Muscle of back (tissue), 11 donors: ENCODE data around the gene GLDC. TPM values are rescaled to one million over a fixed set of nuclear protein-coding genes. Genes with fewer than 3 reads are reported as not detected.
"Not testable (repeated sequence)": the region's sequence is repeated elsewhere in the genome, so short reads cannot be mapped to it uniquely, and the experiment has no call there.

Source experiments
- DNase-seq, 3 donors: peaks; one replicate each; pipeline versions ENCODE4 v3.0.0 to v3.0.0-alpha.2; 2013
- polyA plus RNA-seq, 10 donors: library from polyadenylated mRNA; unstranded; fragments of 120-200 nt; gene quantifications; one replicate each; pipeline ENCODE4 v1.2.1, GENCODE V29; 2013; ENCODE audit not compliant: insufficient read length in 10 of 10

The GLDC gene
- polyA plus RNA-seq, 10 donors = 0.24 to 1.7 (median 0.71) TPM

DNA sequence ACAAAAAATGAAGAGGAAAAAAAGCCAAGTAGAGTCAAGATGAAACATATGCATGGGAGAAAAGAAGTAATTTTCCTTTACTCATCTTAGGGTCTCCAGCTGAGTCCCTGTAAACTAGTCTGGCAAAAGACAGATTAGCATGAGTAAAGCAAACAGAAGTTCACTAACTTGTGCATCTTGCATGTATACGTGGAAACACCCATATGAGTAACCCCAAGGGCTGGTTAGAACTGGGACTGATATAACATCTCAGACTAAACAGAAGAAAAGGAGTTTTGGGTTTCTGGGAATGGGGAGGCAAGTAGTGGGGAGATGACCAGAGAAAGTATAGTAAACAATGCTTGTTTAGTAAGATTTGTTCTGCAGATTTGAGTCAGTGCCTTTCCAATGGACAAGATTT is 20.1 kb upstream of the GLDC start:
- no peak for DNase-seq

DNA sequence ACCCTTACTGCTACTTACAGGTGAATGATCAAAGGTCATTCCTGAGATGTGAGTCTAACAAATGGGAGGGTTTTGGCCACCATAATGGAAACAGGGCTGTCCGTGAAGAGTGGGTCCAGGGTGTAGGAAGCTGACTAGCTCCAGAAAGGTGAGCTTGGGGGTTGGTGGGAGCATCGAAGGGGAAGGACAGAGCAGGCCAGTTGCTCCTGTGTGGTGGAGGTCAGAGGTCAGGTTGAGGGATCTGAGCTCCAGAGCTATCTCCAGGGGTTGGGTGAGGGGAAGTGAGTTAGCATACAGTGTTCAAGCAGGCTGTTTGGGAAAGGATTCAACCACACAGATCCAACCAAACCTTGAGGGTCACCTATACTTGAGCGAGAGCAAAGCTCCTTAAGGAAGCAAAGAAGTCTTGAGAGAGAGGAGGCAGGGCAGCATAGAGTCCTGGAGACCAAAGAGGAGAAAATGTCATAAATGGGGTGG is 18.7 kb upstream of the GLDC start:
- DNase-seq = no peak

DNA sequence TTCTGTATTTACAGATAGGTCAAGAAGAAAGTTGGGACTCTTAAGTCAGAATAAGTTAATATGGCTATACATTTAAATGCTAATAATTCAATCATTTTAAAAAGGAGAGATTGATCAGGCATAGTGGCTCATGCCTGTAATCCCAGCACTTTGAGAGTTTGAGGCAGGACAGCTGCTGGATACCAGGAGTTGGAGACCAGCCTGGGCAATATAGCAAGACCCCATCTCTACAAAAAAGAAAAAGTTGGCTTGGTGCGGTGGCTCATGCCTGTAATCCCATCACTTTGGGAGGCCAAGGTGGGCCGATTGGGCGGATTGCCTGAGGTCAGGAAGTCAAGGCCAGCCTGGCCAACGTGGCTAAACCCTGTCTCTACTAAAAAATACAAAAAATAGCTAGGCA is 15.0 kb upstream of the GLDC start:
- no peak for DNase-seq

DNA sequence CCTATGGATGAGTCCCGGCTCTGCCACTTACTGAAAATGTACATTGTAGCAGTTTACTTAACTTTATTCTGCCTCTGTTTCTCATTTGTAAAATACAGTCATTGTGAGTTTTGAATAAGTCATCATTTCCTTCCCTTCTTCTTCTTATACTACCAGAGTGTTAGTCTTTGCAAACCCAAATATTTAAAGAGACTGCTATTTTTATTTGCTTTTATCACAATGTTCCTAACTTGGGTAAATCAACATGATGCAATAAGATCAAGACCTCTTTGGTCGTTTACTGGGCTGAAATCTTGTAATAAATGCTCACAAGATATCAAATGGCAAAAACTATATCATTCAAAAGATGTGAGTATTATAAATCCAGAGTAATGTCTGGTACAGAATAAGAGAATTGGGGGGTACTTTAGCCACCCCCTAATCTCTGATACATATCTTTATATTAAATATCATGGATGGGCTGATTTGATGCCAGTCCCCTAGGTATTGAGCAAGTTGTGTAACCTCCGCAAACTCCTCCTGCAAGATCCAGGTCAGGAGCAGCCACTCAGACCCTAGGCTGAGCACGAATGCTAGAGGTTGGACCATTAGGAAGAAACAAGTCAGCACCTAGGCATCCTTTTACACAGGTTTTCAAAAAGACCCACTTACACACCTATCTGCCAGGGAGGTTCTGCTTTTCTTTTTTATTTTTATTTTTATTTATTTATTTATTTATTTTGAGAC is 13.3 kb upstream of the GLDC start:
- DNase-seq = no peak

DNA sequence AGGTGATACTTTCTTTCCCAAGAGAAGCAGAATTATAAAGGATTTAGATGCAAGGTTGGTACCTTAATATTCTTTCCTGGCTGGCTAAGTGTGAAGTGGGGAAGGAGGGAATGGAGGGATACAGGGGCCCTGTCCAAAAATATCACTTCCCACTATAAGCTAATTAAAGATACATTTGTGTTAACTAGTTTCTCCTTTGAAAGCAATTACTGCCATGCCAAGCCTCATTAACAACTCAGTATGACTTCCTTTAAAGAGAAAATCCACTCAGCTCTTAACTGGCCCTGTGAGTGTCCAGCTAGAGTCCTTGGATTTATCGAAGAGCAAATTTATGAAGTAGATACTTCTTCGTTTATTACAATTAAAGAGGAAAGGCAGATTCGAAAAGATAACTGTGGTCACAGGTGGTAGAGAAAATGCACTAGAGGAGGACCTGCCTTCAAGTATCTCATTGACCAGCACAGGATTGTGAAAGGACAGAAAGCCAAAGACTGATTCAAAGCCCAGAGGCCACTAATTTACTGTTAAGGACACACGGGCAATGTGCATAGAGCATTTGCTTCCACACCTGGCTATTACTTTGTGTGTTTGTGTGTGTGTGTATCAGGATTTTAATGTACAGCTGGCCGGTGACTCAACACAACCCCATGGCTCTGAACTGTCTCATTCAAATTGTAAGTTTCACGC is 11.2 kb upstream of the GLDC start:
- DNase-seq = no peak

DNA sequence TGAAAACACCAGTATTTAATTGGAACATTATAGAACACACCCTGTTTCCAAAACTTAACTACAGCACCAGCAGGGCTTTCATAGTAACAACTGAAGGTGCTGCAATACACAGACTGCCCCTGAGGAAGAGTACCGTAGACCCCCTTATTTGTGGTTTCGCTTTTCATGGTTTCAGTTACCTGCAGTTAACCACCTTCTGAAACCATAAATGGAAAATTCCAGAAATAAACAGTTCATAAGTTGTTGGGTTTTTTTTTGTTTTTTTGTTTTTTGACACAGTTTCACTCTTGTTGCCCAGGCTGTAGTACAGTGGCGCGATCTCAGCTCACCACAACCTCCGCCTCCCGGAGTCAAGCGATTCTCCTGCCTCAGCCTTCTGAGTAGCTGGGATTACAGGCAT is 9.5 kb upstream of the GLDC start:
- DNase-seq = no peak

DNA sequence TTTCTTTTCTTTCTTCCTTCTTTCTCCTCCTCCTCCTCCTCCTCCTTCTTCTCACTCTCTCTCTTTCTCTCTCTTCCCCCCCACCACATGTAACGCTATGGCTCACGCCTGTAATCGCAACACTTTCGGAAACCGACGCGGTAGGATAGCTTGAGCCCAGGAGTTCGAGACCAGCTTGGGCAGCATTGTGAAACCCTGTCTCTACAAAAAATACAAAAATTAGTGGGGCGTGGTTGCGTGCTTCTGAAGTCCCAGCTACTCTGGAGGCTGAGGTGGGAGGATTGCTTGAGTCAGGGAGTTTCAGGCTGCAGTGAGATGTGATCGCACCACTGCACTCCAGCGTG is 736 bp upstream of the GLDC start:
- DNase-seq = peak in 1 of 3 donors; percentile 4

DNA sequence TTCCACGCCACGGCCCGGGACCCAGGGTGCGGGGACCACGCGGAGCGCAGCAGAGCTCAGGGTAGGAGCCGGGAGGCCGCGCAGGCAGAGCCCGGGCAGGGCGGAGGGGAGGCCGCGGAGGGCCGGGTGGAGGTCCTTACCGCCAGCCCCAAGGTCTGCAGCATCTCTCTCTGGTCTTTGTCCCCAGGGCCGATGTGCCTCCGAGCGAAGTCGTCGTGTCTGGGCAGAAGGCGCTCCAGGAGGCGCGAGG is 499 bp downstream of the GLDC start:
- peak in 1 of 3 donors; percentile 36 for DNase-seq

DNA sequence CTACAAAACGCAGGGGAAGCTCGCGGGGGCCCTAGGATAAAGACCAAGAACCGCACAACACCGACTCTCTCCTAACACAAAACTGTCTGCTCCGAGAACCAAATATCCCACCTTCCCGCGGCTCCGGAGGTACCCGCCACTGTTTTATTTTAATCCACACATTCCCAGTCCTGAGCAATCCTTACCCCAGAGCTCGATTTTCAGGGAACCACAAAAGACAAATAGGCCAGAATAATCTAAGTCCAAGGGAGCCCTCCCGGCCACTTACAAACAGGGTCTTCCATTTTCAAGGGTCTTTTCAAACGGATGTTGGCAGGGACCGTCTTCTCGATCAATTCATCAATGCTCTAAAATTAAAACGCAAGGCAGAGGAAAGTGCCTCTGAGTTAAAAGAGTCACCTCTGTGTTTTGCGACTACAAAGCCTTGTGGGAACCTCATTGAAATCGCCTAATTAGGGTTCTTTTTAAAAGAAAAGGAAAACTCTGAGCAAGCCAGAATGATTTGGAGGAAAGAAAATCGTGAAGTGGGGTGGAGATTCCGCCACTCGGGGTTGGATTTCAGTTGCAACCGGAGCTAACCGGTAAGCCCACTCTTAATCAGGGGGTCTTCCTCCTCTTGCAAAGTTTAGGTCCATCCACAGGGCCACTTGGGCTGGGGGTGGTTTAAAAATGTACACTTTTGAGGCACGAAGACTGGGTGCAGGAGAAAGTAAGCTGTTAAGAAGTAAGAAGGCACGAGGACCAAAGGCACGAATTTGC is 1.0 kb downstream of the GLDC start:
- DNase-seq = peak in 1 of 3 donors; percentile 4

DNA sequence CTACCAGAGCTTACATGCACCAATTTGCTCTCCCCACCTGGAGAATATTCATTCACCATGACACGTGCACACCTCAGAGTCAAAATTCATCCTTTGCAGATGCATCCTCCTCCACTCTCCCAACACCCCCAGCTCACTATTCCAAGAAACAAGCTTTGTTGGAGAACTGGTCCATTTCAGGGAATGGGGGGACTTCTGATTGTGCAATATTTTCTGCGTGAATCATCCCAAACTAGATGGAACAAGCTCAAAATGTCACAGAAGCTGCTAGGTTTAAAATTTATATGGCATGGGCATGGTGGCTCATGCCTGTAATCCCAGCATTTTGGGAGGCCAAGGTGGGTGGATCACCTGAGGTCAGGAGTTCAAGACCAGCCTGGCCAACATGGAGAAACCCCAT is 3.6 kb downstream of the GLDC start:
- no peak for DNase-seq

DNA sequence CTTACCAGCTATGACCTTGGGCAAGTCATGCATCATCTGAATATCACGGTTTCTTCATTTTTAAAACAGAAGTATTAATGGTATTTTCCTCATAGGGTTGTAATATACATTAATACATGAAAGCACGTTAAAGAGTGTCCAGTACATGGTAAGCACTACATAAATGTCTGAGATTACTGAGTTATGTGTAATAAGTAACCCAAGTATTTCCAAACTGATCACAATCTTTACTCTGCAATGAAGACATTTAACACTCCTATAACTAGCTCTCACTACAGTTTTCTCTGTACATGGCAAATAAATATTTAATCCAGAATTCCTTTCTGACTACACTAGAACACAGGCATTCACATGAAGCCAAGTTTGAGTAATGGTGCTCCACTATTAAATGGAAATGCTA is 4.0 kb downstream of the GLDC start:
- no peak for DNase-seq

DNA sequence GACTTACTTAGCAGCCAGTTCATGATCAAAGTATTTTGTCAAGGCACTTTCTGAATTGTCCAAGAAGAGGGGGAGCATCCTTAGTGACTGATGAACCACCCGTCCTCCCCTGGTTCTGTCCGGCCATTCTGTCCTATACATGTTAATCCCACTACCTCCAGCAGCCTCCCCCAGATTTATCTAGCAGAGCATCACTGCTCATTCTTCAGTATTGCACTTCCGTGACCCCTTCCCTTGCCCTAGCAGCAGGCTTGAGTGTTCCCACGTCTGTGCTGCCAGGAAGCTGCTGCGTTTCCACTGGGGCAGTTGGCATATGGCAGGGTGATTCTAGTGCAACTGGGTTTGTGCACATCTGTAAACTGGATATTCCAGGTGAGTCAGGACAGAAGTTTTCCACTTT is 4.5 kb downstream of the GLDC start:
- DNase-seq = no peak

DNA sequence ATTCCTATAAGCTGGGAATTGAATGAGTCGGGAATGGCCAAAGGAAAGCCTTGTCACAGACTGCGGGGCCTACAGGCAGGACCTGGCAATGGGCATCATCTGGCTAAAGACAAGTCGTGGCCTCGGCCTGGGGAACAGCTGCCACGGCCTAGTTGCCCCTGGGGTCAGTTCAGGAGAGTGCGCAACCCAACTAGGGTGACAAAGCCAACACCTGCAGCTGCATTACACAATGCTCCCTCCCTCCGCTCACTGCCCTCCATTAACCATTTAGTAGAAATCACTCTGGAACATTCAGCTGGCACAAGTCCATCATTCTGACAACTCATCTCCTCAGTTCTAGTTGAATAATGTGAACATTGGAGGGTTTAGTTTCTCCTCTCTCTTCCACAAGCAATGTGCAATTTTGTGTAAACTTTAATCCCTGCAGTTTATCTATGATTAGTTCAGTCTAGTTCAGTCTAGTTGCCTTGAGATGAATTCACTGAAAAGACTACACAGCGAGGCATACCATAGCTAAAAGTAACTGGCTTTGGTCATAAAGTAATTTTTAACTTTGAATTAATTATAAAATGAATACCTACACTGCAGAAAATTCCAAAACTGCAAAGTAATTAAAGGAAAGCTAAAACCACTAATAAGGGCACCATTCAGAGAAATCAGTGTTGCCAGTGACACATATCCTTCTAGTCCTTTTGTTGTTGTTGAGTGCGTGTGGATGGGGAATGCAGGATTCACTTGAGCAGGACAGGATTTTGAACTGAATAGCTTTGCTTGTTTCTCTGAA is 5.1 kb downstream of the GLDC start:
- DNase-seq = no peak

DNA sequence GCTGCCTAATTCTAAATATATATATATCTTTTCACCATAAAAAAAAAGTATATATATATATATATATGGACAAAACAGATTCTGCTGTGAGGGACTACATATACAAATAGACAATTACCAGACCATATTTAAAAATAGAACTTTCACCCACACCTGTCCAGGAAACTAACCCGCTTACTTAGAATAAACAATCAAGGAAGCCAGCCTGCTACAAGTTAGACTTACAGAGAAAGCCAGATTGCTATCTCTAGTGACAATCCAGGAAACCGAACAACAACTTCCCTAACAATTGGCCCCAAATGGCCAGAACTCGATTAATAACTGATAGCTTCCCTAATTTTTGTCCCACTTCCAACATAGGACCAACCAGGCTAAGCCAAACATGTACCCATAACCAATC is 5.9 kb downstream of the GLDC start:
- DNase-seq = no peak

DNA sequence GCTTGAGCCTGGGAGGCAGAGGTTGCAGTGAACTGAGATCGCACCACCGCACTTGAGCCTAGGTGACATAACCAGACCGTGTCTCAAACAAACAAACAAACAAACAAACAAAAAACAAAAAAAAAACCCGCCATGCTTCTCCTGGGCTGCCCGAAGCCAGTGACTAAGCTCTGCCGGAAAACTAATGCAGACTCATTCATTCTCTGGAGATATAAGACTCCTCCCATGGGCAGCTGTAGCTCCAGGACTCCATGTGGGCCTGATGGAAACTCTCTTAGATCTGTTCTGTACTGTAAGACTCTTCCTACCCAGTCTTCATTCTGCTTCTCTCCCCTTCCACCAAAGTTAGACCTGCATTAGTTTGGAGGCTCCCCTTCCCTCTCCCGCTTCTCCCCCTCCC is 11.1 kb downstream of the GLDC start:
- no peak for DNase-seq

DNA sequence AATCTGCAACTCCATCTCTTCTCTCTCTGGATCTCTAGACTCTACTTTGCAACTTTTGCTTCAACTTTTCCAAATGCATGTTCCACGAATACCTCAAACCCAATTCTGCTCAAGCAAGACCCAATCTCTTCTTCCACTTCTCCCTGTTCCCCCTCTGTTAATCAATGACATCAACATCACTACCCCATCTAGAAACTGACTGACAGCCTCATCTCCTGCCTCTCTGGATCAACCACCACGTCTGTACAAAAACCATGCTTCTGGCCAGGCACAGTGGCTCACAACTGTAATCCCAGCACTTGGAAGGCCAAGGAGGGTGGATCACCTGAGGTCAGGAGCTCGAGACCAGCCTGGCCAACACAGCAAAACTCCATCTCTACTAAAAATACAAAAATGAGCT is 12.2 kb downstream of the GLDC start:
- DNase-seq = no peak

DNA sequence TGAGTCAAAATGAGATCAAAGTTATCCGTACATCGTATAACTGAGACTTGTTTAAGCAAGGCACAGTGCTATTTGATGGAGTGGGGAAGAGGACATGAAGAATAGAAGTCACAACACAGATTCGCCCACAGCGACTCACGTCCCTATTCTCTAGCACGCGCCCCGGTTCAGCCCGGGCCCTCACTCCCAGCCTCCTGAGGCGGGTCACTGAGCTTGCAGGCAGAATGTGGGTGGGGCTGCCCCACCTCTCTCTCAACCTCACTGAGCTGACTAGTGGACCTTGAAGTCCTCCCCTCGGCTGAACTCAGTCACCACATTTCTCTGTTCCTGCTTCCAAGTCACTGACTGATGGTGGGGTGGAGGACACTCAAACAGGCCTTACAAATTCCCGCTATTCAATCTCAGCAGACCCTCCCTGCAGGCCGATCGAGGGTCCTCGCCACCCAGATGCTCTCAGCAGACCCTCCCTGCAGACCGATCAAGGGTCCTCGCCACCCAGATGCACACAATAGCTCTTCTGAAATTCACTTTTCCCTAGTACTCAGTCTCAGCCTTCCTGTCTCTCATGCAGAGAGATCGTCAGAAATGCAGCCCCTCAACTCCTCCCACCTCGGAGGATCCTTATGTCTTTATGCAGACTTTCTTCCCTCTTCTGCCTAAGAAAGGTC is 12.9 kb downstream of the GLDC start:
- DNase-seq = no peak

DNA sequence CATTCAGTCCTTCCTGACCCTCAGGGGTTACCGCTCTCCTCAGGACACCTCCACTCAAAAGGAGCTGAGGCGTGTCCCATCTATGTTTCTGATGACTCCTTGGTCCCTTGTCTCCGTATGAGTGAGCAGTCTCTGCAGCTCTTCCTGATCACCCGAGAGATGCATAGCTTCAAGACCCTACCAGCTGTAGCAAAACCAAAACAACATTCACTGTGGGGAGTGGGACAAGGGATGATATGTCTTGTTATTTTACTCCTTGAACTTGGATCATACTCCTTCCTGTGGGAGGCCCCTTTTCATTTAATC is 14.4 kb downstream of the GLDC start:
- DNase-seq = no peak

DNA sequence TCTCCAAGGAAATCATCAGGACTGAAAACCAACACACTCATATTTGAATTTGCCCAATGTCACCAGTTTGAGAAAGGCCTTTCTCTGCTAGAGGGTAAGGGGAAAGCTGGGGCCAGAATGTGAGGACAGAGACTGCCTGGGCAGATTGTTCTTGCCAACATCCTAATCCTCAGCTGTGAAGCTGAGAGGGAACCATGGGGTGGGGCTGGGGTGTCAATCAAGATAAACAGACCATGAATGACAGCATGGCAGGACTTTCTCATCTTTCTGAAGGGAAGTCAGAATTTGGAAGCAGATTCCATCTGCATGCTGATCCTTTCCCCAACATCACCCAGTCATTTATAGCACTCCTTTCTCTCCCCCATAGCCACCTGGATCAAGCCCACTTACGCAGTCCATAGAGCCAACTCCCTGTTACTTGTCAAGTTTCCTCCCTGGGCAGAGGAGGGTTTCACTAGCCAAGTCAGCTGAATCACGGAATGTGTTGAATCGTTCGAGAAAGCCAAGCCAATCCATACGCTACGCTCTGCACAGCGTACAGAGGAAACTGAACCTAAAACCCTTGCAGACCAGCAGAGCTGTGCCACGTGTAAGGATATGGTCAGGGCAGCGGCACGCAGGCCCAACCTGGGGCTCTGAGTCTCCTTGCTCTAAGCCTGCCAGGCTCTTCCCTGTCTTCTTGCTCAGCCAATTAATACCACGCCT is 14.9 kb downstream of the GLDC start:
- DNase-seq = no peak

DNA sequence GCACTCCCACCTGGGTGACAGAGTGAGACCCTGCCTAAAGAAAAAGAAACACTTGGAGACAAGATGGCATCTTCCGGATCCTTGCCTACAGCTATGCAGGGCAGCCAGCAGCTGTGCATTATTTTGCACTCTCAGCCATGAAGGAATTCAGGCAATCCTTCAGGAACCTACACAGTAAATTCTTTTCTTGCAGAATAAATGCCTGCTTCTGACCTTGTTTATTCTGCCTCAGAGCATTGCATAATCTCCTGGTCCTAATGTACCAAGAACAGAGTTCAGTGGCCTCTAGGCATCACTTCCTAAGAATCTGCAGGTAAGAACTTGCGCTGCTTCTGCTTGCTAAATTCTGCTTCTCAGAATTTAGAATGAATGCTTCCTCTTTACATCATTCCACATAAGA is 16.8 kb downstream of the GLDC start:
- no peak for DNase-seq

DNA sequence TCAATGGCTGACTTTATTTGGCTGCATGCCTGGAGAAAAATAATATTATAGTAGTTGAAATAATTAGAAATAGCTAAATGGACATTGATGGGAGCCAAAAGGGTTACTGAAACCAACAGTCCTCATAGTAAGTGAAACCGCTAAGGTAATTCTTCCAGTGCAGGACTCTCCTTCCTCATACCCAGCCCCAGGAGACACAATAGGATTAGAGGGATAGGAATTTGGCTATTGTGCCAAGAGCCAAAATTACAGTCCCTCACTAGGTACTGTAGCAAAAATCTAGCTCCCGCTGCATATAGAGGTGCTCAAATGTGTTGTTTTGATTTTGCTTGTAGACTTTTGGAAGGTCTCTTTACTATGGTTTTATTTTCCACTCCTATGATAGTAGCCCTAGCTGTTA is 20.2 kb downstream of the GLDC start:
- no peak for DNase-seq

DNA sequence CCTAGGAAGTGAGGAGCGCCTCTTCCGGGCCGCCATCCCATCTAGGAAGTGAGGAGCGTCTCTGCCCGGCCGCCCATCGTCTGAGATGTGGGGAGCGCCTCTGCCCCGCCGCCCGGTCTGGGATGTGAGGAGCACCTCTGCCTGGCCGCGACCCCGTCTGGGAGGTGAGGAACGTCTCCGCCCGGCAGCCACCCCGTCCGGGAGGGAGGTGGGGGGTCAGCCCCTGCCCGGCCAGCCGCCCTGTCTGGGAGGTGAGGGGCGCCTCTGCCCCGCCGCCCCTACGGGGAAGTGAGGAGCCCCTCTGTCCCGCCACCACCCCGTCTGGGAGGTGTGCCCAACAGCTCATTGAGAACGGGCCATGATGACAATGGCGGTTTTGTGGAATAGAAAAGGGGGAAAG is 22.7 kb downstream of the GLDC start:
- not testable (repeated sequence) for DNase-seq
